HG03520 (cell line): ENCODE measurements around the gene YPEL2.

Source experiments
- ATAC-seq: cut with Tn5 transposase; IDR thresholded peaks from one replicate; pipeline ENCODE4 v1.9.1; 2021; ENCODE audit warnings: mild to moderate bottlenecking, moderate library complexity; ENCODE audit not compliant: unreplicated experiment

YPEL2 gene

DNA sequence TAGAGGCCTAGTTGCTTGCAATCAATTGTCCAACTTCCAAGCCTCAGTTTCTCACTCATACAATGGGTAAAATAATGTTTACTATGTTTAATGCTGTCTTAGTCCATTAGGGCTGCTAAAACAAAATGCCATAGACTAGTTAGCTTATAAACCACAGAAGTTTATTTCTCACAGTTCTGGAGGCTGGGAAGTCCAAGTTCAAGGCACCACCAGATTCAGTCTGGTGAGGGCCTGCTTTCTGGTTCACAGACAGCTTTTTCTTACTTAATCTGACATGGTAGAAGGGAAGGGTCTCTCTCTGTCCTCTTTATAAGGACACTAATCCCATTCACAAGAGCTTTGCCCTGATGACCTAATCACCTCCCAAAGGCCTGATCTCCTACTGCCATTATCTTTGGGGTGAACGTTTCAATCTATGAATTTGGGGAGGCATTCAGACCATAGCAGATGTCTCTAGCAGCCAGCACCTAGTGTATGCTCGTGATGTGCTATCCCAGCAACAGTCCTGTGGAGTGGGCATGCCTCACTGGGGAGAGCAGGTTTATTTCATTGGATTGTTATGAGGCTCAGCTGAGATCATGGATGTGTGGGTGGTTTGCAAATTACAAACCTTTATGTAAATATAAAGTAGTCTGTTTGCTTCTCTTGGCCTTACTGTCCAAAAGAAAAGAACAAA, 25.2 kb downstream of the YPEL2 start:
- no peak for ATAC-seq

DNA sequence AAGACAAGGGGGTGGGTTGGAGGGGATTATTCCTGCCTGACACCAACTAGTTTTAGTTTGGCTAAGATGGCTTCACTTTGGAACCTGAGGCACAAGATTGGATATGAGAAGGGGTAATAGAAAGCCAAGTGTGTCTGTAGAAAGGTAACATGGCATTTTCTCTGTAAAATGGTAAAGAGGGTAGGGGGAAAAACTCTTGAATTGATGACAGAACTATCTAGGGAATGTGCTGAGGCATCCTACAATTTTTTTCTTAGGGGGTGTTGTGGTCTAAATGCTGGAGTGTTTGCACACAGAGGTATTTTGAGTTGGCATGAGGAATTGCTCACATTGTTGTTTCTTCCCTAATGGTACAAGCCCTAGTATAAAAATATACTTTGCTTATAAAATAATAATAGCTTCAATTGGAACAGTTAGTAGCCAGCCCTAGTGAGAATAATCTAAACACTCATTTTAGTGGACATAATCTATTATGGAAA, 25.8 kb downstream of the YPEL2 start:
- no peak for ATAC-seq

DNA sequence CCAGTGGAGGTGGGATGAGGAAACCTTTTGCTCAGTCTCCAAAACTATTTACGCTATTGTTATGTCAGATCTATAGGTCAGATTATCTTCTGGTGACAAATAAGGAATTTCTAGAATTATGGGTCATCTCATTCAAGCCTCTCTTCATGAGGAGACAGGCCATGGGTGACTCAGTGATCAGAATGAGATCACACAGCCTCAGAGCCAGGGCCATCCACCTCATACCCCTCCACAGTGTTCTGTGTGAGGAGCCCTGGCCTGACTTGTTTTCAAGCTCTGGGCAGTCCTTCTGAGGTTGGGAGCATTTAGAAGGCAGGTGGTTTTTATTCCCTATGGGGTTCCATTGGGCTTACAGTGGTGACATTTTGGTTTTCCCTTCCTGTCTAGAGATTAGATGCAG, 26.5 kb downstream of the YPEL2 start:
- no peak for ATAC-seq

DNA sequence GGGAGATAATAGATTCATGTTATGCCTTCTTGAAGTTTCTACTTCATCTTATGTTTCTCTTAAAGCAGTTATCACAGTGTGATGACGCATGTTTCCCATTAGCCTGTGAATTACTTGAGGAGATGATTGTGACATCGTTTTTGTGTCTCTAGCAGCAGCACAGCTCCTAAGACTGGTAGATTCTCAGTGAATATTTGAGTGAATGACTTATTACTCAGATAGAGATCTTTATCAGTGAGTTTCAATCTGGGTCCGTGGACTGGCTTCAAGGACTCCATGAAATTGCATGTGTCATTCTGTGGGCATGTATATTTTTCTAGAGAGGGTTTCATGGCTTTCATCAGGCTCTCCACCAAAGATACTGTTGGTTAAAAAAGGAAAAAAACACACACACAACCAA, 29.9 kb downstream of the YPEL2 start:
- ATAC-seq, result no peak

DNA sequence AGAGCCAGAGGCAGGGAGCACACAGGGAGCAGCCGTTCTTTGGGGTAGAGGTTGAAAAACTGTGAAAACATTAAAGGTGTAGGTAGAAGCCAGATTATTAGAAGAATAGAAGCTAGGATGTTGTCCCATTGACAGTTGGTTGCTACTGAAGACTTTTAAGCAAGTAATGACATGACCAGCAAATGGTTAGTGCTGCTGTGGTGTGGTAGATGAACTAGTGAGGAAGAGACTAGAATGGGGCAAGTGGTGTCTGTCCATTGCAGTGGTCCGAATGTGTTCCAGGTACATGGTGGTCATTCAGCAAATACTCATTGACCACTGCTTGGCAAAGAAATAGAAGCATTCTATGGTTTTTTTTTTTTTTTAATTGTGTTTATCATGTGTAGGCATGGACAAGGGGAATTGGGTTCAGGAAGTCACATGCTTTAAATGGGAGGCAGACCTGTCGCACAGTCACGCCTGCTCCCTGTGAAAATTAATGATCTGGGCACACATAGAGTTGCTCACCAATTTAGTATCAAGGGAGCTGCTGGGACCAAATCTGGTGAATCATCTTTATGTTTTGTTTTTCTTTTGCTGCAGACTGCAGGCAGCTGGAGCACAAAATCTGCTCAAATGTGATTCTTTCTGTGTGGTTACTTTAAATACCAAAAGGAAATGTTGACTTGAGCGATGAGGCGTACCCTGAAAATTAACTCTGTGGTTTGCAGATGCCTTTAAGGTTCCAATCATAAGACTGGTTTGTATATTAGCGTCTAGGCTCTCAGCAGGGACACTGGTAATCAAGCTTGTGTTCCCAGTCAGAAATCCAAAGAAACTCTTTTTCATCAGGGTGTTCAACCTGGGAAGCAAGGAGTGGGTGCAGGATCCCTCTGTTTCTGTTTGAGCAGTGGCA, 30.7 kb downstream of the YPEL2 start:
- ATAC-seq, result peak; percentile 53

DNA sequence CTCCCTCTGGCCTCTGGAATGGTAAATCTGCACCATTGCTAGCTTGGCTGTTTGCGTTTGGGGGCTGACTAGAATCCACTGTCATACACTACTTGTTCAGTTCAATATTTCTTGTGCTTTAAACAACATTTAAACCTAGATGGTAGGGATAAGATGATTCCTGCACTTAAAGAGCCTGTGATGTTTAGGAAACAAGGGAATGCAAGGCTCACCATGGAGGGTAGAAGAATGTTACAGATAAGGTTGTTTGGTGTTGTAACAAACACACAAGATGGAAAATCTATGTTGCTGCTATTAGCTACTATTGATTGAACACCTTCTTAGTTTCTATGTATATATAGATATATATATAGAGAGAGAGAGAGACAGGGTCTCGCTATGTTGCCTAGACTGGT, 31.4 kb downstream of the YPEL2 start:
- no peak for ATAC-seq

DNA sequence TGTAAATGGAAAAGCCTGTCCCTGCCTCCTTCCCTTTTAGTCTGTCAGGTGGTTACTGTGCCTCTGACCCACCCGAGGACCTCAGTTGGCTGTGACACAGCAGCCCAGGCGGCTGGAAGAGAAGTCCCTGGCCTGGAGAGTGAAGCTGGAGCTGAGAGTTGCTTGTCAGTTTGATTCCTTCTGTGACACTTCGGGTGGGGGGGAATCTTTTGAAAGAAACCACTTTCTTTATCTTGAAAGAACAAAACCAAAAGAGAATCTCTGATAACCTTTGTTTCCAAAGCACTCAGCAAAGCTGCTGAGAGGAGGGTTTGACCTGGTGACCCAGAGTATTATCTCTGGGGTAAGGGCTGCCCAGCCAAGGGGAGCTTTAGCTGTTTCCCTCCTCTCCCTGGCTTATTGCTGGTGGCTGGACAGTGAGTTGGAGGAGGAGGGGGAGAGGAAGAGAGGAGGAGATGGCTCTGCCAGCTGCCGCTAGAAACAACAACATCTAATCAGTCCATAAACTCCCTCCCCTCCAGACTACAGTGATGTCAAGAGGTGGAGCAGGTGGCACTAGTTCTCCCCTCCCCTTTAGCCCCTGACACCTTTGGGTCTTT, 34.0 kb downstream of the YPEL2 start:
- no peak for ATAC-seq

DNA sequence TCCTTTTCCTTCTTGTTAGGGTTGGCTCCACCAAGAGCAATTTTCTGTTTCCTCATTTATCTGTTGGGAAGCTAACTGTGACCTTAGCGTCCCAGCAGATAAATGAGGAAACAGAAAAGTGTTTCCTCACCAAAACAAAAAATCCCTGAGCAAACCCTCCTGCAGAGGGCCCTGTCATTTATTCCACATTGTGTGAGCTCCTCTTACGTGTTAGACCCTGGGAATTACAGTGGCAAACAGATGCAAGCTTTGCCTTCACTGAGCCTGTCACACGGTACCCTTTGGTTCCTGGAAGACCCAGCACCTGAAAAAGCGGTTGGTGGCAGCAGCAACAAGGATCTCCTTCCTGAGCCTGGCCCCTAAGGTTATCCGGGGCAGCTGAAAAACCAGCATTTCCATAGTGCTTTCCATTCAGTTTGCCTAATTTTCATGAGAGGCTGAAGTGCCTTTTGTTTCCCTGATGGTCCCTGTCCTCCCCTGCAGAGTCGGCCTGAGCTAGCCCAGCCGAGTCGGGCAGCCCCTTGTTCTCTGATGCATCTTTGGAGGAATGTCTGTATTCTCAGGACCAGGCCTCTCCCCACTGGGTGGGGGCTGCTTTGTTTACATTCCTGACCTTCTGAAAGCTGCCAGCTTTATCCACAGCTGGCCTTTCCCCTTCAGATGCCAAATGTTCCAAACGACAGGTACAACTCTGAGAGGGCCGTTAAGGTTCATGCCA, 34.7 kb downstream of the YPEL2 start:
- ATAC-seq, result no peak

DNA sequence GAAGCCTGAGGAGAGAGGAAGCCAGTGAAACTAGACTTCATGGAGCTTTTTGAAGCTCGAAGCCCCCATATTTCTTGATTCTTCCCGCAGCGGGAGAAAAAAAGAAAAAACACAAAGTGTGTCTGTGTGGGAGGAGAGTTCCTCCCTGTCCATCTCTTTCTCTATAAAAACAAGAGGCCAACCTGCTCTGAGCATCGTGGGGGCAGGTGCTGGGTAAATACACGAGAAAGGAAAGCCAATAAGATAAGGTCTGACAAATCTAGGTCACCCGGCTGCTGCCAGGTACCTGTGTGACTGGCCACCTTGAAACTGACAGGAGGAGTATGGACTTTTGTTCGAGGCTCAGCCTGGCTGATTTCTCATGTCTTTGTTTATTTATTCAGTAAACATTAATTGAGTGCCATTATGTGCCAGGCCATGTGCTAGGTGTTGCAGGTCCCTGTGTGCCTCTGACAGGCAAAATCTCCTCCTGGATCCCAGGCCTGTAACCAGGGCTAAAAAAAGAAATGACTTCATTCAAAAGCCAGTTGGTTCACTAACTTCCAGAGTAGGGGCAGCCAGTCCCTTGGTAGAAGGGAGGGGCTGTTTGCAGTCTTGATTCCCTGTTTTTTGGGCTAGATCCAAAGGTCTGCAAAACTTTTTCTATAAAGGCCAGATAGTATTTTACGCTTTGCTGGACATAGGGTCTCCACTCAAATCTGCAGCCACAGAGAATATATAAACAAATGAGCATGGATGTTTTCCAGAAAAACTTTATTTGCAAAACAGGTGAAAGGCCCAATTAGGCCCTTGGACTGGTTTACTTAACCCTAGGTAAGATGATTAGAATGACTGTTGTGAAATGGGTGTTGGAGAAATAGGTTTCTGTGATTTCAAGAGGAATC, 35.6 kb downstream of the YPEL2 start:
- ATAC-seq, result no peak

DNA sequence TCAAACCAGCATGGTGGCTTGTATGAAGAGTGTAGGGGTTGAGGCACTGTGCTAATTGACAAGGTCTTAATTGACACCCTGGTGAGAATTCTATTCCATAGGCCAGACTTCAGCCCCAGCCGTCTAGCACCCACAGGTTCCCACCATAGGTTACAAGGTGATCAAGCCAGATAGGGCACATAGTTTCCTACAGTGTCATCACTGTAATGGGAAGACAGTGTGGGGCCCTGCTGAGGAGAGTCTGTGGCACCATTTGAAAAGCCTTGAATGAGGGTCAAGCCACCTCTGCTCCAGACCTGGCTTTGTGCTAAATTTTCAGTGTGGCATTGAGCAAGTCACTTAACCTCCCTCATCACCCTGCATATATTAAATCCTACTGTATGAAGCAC, 36.2 kb downstream of the YPEL2 start:
- no peak for ATAC-seq

DNA sequence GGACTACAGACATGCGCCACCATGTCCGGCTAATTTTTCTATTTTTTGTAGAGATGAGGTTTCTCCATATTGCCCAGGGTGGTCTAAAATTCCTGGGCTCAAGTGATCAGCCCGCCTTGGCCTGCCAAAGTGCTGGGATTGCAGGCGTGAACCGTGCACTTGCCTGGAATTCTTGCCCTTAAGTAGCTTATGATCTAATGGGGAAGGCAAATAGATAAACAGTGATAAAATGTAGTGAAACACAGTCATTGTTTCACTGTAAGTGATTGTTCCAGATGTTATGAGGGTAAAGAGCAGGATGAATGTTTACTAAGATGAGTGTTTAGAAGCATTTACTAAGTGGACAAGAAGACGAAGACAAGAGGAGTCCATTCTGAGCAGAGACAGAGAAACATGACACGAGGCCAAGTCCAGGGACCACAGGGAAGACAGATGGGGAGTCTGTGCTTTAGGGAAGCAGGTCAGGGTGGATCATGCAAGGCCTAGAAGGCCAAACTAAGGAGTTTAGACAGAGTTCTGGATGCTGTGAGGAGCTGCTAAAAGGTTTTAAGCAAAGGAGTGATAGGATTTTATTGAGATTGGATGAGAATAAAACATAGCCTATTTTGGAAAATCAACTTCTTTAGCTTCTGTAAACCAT, 36.9 kb downstream of the YPEL2 start:
- ATAC-seq, result no peak

DNA sequence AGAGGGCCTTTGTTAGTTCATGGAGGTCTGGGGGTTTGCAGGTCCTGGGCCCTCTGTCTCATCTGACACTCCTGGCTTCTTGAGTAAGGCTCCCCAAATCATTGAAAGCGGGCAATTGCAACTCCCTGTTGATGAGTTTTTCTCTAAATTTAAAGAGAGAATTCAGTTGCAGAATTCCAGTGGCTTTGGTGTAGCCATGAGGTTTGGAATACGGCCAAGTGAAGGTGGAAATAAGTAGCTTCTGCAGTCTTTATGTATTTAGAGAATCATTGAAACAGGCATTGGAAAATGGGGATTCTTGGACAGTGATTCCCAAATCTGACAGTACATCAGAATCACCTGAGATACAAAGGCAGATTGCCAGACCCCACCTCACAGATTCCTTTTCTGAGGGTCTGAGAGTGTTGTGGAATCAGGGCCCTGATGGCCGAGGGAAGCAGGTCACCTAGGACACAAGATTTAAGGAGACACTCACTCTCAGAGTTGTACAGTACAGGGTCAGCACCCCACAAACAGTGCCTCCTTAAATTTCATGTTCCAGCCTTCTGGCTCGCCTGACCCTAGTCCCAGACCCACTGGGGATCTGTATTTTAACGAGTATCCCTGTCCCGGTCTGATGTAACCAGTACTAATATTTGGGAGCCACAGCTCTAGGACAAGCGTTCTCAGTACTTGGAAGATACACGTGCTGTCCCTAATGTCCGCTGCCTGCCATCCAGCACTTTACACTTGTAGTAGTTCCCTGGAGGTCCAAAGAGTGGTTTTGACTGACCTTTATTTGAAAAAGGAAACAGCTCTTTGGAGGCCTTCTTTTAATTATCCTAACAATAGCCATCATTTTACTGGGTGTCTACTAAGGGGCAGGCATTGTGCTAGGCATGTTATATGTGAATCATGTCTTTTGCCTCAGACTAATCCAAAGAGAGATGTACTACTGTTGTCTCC, 37.8 kb downstream of the YPEL2 start:
- no peak for ATAC-seq

DNA sequence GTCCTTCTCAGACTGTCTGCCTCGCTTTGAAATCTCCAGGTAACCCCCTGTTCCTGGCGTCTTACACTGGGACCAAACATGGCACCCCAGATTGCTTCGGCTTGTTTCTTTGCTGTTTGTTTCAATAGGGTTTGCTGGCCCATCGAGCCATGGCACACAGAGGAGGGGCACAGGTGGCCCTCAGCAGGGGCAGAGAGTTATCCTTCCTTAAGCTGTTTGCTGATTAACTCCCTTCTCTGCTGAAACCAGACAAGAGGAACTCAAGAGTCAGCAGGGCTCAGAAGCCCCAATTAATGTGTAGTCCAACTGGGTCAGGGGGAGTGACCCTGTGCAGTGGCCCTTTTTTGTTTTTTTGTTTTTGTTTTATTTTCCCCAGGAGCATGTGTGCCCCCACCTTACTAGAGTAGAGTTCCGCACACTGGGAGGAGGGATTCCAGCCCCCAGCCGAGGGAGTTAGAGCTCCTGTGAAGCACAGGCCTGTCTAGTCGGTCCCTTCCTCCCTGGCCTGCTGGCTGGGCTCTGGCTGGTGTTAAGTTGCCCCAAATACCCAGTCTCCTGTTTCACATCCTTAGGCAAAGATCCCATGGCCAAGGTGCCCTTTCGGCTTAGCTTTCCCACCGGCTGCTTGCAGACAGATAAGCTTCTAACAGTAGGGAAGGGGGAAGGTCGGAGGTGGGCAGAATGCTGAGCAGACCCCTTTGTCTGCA, 39.3 kb downstream of the YPEL2 start:
- no peak for ATAC-seq

DNA sequence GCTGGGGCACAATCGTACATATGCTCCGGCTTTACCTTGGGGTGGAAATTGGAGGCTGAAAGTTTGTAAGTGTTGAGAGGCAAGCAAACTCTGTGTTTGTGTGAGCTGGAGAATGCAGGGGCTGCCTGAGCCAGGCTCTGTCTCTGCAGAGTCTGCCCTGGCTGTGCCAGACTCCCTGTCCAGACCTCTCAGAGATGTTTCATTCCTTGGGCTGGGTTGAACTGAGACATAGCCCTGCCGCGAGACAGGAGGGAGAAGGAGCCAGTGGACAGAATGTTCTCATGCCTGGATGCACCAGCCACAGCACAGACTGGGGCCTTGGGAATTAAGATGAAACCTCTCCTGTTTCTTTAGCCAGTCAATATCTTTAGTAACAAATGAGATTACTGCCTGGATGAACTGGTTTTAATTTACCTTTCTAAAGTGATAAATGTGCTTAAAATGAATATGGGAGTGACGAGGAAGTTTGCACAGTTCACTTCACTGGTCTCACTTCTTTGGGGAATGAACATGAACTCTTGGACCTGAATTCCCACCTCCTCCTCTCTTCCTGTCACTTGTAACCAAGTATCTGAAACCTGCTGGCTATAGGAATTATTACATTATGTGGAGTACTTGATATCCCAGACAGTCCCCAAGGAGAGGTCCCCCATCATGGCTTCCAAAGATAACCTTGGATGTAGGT, 40.1 kb downstream of the YPEL2 start:
- ATAC-seq, result no peak

DNA sequence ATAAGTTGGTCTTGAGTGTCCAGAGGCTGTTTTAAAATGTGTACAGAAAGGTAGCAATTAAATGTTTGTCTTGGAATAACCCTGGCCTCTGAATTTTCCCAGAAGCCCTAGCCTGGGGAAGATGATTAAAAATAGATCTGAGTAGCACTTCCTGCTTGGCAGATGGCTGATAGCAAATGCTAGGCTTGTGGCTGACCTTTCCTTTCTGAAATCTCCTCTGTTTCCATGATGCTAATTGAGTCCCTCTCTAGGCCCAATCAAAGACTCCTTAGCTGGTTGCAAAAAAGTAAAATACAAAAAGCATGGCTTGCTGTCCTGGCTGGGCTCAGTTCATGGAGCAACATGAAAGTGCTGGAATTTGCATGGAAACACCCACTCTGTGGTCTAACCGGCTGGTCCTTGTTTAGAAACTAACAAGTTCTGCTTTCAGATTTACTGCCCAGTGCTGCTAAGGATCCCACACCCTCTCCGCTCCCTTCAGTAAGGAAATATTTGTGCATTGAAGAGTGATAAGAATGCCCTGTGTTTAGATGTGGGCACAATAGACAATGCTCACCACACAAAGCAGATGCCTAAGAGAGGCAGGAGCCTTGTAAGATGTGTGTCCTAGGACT, 40.8 kb downstream of the YPEL2 start:
- peak; percentile 42 for ATAC-seq

DNA sequence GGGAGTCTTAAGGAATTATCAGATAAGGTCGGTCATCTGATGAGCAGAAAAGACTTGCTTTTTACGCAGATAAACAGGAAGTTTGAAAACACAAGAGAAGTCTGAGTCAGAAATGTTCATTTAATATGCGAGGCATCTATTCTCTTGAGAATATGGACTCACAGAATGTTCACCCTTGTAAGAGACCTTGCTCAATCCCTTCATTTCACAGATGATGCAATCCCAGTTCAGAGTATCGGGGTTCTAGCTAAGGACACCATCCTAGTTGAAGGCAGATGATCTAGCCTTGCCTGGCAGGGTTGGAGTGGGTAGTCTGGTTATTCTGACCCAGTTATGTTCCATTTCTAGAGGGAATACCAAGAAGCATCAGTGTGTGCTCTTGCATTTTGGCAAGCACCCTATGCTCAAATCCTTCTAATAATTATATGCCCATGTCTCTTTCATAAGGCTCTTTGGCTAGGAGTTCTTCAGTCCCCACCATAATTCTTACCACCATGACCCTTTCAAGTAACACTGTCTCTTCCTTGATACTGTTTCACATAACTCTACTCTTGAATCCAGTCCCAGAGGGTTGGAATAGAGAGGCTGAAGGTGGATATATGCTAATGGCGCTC, 42.5 kb downstream of the YPEL2 start:
- no peak for ATAC-seq

DNA sequence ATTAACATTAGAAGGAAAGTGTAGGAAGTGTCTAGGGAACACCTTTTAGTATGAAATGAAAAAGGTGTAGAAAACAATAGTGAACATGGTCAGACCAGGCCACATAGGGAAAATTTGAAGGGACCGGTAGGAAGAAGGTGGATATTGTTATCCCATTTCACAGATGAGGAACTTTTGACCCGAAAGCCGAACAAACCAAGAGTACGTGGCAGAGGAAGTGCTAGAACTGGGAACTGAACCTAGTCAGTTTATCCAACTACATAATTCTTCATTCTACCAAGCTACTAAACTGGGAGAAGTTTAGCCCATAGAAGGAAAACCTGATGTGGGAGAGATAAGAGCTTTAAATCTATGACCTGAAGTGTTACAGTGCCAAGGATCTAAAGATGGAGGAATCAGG, 43.2 kb downstream of the YPEL2 start:
- ATAC-seq, result no peak
